Right forelimb (tissue), 1 donor: ENCODE data around the gene TMEM213.
"Not testable (repeated sequence)": the region's sequence is repeated elsewhere in the genome, so short reads cannot be mapped to it uniquely, and the experiment has no call there.

ENCODE experiments used
- DNase-seq: peaks from one replicate; pipeline ENCODE4 v3.0.0-alpha.2; 2018

The TMEM213 gene

DNA sequence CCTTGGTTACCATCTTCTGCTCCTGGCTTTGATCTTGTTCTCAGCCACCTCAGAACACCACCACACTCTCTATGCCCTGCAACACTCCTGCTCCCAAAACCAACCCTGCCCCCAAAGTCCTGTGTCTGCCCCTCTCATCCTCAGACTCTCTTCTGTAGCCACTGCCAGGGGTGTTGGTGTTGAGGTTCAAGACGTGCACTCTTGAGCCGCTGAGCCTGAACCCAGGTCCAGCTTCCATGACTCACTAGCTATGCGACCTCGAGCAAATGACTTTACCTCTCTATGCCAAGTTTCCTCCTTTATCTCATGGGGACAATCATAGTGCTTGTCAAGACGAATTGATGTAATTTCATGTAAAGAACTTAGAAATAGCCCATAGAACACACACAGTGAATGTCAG, 1.0 kb downstream of the TMEM213 start:
- no peak for DNase-seq

DNA sequence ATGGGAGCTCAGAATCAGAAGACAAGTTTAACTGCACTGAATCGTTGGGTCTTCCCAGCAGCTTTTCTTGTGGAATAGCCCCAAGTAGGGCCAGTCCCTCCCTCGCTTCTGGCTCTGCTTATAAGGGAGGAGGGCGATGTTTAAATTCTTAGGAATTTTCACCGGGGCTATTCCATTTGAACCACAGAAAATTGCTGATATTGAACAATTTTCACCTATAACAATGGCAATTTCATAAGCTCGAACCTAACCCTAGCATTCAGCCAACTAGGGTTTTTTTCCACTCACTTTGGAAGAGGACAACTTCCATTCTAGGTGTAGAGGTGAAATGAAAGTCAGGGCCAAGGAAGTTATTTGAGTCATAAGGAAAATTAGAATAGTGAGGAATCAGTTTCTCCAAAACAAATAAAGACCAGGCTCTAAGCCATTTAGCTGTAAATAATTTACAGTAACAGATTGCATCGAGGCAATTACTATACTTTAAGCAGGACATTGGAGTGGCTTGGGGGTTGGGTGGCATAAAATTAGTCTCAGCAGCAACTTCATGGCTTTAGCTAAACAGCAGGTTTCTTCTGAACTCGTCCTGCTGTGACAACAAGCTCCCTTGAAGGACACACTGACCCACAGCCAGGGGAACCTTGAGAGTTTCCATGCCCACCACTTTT, 1.7 kb downstream of the TMEM213 start:
- DNase-seq, result no peak

DNA sequence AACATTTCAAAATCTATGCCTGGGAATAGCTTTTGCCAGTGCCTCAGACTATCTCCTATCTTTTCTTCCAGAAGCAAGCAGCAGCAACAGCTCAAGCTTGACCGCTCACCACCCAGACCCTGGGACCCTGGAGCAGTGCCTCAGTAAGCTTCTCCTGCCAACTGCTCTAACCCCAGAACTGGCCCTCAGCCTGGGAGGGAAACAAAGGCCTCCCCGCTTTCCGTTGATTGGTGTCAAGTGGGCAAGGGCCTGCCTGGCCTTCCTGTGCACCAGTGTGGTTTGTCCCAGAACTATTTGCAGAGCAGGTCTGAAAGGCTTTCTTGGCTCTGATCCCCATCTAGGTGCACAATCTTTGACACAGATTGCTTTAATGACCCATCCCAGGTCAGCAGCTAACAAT, 3.5 kb downstream of the TMEM213 start:
- no peak for DNase-seq

DNA sequence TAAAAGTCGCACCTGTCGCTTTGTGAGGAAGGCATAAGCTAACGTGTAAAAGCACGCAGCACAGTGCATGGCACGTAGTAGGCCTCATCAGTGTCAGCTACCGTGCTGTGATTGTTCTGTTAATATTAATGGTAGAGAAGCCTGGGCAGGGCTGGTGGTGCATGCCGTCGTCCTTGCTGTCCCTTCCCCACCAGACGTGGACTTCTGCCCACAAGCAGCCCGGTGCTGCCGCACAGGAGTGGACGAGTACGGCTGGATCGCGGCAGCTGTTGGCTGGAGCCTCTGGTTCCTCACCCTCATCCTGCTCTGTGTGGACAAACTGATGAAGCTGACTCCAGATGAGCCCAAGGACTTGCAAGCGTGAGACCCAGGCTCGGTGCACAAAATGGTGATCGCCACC, 4.9 kb downstream of the TMEM213 start:
- no peak for DNase-seq

DNA sequence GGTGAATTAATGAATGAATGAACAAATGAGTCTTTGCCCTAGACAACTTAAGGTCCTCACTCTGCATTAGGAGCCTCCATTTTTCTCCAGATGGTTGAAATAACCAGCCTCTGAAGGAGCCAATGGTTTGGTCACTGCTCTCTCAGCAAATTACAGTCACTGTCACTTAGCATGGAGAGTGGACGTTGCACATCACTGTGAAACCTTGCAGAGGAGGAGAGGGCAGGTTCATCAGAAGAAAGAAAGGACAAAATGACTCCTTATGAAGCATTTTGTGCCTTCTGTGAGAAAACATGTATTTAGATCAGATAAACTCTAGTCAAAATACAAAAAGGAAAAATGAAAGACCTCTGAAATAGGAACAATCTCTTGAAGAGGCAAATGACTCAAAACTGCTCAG, 6.8 kb downstream of the TMEM213 start:
- no peak for DNase-seq

DNA sequence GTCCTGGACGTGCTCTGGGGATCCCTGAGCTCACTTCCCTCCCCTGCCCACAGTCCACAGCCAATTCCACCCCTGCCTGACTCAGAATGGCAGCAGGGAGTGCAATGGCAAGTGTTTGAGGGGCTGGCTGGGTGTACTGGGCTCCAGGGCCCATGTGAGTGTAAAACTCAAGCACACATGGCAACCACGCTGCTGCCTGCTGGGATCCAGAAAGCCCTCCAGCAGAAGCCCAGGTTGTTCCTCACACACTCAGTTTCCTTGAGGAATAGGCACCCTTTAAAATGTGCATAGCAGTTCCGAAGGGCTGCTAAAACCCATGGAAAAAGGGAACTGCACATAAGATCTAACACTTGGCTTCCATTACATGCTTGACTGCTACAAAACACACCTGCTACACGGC, 11.6 kb downstream of the TMEM213 start:
- DNase-seq, result no peak

DNA sequence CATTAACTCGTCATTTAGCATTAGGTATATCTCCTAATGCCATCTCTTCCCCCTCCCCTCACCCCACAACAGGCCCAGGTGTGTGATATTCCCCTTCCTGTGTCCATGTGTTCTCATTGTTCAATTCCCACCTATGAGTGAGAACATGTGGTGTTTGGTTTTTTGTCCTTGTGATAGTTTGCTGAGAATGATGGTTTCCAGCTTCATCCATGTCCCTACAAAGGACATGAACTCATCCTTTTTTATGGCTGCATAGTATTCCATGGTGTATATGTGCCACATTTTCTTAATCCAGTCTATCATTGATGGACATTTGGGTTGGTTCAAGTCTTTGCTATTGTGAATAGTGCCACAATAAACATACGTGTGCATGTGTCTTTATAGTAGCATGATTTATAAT, 13.5 kb downstream of the TMEM213 start:
- not testable (repeated sequence) for DNase-seq

DNA sequence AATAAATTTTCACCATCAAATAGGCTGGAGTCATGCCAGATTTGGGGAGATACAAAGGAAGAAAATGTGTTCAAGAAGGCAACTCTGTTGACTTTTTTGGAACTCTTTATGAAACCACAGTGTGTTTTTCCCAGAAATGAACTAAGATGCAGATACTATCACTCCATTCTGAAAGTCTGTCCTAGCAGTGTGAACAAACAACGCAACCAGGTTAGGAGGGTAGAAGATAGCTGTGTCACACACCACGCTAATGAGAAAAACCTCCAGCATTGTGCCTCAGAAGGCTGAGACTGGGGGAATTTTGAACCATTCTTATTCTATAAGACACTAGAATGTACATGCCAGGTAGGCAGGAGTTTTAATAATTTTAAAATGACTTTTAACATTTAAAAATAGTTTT, 16.2 kb downstream of the TMEM213 start:
- DNase-seq, result no peak

DNA sequence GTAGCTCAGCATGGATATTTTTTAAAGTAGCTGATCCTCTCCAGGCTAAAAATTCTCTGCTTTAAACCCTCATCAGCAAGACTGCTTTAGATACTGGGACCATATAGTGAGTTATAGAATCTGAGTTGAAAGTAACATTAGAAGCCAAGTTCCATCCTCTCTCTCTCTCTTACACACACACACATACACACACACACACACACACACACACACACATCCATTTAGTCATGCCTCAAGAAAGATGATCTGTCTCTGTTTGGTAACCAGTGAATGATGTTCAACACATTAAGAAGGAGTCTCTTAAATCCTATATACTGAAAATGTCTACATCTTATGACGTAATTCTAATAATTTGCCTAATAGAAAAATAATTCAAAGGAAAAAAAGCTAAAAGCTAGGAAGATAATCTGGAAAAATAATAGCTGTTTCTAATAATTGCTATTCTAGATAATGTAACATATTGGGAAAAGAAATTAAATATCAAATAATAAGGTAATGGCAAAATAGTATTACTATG, 17.1 kb downstream of the TMEM213 start:
- no peak for DNase-seq

DNA sequence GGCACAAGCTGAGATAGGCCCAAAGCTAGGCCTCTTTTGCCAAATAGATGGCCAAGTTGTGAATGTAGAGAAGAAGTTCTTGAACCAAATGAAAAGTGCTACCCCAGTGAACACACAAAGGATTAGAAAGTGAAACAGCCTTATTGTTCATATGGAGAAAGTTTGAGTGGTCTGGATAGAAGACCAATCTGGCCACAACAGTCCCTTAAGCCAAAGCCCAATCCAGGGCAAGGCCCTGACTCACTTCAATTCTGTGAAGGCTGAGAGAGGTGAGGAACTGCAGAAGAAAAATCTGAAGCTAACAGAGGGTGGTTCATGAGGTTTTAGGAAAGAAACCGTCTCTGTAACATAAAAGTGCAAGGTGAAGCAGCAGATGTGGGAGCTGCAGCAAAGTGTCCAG, 18.9 kb downstream of the TMEM213 start:
- no peak for DNase-seq

DNA sequence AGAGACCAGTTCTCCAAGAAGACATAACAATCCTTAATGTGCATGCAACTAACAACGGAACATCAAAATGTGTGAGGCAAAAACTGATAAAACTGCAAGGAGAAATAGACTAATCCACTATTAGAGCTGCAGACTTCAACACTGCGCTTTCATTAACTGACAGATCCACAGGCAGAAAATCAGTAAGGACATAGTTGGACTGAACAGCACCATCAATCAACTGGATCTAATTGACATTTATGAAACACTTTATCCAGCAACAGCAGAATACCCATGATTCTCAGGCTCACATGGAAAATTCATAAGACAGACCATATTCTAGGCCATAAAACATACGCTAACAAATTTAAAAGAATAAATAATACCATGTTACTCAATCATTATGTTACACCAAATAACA, 21.8 kb downstream of the TMEM213 start:
- no peak for DNase-seq

DNA sequence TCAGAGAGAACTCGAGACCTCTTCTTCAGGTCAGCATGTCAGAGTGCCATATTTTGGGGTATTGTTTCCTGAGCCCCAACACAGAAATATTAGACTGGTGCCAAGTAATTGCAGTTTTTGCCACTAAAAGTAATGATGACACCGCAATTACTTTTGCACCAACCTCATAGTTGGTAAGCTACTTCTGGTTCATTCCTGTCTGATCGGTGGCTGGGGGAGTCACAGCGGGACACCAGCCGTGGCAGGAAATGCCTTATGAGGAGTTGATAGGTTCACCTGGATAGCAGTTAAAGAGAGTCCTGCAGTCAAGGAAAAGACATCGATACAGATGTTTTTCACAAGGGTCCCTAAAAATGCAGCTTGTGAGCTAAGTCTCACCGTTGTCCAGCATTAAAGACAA, 24.1 kb downstream of the TMEM213 start:
- DNase-seq, result no peak

DNA sequence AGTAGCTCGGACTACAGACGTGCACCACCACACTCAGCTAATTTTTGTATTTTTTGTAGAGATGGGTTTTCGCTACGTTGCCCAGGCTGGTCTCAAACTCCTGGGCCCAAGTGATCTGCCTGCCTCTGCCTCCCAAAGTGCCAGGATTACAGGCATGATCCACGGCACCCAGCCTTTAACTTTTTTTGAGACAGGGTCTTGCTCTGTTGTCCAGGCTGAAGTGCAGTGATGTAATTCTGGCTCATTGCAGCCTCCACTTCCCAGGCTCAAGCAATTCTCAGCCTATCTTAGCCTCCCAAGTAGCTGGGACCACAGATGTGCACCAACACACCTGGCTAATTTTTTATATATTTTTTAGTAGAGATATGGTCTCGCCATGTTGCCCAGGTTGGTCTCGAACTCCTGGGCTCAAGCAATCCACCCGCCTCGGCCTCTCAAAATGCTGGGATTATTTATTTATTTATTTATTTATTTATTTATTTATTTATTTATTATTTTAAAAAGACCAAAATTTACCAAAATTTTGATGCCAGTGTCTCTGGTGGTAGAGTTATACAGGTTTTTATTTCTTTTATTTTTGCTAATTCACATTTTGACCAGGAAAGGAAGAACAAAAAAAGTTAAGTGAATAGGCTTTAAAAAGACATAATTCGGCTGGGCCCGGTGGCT, 25.2 kb downstream of the TMEM213 start:
- no peak for DNase-seq

DNA sequence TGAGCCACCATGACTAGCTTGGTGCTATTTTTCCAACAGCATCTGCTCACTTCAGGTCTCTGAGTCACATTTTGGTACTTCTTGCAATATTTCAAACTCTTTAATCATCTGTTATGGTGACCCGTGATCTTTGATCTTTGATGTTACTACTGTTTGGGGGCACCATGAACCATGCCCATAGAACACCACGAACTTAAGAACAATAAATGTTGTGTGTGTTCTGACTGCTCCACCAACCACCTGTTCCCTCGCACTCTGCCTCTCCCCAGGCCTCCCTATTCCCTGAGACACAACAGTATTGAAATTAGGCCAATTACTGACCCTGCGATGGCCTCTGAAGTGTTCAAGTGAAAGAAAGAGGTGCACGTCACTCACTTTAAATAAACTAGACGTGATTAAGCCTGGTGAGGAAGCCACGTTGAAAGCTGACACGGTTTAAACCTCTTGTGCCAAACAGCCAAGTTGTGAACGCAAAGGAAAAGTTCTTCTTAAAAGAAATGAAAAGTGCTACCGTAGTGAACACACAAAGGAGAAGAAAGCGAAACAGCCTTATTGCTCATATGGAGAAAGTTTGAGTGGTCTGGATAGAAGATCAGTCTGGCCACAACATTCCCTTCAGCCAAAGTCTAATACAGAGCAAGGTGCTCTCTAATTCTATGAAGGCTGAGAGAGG, 27.4 kb downstream of the TMEM213 start:
- no peak for DNase-seq

DNA sequence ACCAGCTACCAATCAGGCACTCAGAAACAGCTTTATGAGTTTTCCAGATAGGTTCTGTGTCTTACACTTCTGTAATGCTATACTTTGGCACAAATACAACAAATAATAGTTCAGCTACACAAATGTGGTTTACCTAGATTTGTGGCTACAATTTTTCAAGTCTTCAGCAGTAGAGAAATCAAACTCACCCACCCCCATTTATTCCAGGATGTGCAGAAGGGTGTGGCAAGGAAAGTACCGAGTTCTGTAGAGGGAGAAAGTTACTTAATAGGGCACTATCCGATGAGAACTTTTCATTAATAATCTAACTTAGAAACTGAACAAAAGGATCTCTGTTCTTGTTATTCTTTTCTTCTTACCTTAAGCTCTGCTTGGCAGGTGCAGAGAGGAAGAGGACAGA, 30.5 kb downstream of the TMEM213 start:
- DNase-seq, result no peak

DNA sequence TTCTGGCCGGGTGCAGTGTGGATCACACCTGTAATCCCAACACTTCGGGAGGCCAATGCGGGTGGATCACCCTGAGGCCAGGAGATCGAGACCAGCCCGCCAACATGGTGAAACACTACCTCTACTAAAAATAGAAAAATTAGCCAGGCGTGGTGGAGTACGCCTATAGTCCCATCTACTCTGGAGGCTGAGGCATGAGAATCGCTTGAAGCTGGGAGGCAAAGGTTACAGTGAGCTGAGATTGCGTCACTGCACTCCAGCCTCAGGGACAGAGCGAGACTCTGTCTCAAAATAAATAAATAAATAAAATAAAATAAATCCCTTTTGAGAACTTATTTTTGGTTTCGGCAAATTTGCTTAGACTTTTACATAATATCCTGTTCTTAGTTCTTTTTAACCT, 31.5 kb downstream of the TMEM213 start:
- DNase-seq, result no peak

DNA sequence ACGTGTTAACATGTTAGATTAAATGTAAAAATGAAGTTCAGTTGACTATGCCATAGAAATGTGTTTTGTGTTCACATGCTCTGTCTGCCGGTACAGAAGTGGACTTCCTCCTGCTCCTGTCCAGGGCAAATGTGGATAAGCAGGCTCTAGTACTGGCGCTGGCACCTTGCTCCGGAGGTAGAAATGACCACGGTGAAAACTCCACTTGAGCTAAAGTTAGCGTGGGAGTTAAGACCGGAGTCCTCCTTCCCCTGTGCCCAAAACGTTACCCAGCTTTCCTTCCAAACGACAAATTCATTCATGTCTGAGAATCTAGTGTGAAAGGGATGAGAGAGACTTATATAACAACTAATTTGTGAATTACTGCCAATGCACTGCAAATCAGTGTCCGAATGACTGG, 35.2 kb downstream of the TMEM213 start:
- no peak for DNase-seq

DNA sequence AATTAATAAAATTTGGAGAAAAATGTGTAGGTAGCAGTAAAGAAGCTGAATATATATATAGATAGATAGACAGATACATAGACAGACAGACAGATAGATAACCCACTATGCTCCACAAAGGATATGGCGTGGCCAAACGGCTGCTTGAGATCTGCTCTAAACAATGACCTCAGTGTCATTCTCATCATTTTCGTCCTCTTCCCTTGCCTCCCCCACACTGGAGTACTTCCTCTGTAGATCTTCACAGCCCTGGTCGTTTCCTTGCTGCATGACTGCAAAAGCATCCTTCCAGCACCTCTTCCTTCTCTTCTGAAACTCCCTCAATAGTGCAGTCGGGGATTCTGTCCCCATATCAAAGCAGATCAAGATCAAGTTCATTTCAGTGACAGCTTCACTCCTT, 35.8 kb downstream of the TMEM213 start:
- no peak for DNase-seq

DNA sequence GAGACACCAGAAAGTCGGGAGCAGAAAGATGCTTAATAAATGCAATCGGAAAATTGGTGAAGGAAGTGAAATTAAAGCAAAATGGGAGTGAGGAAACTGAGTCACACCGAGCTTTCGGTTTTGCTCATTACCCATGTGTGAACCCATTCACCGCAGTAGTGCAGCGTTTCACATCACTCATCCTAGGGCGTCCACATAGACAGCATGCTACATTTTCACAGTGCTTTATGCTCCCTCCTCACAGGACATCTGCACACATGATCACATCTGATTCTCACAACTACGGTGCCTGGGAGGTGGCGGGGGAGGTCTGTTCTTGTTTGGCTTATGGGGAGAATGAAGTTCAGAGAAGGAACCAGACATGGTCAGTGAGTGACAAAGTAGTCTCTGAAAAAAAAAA, 36.8 kb downstream of the TMEM213 start:
- DNase-seq, result no peak

DNA sequence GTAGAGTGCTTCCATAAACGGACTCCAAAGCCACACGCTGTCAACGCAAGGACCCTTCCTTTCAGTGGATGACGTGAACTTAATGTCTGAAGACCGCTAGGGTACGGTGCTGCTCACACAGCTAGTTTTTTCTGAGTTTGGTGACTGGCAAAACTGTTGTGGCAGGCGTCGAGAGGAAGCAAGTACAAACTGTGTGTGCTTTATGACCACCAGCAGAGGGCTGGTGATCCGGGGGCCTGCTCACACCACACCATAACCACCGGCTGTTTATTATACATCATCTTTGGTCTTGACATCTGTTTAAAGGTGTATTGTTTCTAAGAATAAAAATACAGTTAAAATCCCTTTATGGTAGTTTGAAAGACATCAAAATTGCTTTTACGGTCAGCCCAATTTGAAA, 37.3 kb downstream of the TMEM213 start:
- DNase-seq, result no peak

DNA sequence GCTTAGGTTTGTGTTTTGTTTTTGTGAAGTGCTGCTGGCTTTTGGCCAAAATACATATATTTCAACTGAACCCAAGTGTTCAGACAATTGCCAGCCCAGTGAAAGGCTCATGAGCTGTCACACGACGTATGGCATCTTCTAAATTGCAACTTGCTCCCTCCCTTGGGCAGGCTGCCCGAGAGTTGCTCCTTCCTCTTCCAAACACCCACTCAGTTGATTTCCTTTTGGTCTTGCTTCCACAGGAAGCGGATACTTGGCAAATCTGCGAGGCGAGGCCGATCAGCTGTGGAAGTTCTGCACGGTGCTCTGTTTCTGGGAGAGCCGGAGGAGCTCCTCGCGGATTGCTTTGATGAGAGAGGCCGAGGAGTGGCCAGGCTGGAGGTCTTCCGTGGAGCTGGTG, 39.8 kb downstream of the TMEM213 start:
- peak; percentile 50 for DNase-seq

DNA sequence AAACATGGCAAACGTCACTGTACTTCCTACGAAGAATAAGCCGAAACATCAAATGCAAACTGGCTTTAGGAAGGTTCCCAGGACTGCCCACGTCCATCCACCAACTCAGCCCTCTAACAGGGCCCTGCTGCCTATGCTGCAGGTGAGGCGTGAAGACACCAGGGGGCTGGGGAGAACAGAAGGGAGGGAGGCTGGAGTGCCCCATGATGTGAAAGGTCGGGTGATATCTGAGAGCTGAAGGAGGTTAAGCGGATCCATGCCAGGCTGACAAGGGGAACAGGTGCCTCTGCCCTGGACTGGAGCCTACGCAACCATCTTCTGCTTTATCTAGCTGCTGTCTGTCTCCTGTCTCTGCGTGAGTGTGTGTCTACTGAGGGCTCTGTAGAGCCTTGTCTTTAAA, 40.4 kb downstream of the TMEM213 start:
- DNase-seq, result no peak

DNA sequence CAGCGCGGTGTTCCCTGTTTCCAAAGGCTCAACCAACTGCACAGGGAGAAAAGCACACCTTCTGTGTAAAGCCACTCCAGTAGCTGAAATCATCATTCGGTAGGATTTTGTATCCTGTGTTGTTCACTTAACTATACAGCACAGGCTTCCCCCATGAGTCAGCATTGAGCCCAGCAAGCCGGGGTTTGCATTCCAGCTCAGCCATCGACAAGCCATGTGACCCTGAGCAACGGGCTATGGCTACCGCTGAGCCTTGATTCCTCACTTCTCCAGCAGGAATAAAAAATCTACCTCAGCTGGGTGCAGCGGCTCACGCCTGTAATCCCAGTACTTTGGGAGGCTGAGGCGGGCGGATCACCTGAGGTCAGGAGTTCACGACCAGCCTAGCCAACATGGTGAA, 44.3 kb downstream of the TMEM213 start:
- DNase-seq, result no peak
